NOMO-1 (cell line): Measurements from ENCODE around the gene SEC63.
"Not testable (repeated sequence)": the region's sequence is repeated elsewhere in the genome, so short reads cannot be mapped to it uniquely, and the experiment has no call there.

ENCODE experiments used
- DNase-seq, 2 experiments: peaks; one replicate each; lab custom pipeline; 2025; ENCODE audit not compliant: unreplicated experiment in 2 of 2; lab: John Stamatoyannopoulos, UW

The SEC63 gene

DNA sequence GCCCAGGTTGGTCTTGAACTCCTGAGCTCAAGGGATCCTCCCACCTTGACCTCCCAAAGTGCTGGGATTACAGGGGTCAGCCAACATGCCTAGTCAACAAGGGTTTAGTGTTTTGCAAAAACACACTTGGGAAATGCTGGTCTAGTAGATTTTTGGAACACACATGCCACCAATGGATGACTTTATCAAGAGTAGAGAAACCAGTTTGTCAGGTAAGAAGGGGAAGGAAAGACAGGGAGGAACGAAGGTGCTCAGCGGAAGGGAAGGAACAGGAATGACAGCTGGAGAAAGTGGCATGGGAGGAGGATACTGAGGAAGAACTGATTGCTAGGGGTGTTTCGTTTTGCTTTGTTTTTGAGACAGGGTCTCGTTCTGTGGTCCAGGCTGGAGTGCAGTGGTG, 15.6 kb upstream of the SEC63 start:
- DNase-seq, result no peak

GRCh38 chr6:107972413-107973096, 14.5 kb upstream of the SEC63 start:
- no peak for DNase-seq

GRCh38 chr6:107971181-107971580, 13.2 kb upstream of the SEC63 start:
- no peak for DNase-seq

DNA sequence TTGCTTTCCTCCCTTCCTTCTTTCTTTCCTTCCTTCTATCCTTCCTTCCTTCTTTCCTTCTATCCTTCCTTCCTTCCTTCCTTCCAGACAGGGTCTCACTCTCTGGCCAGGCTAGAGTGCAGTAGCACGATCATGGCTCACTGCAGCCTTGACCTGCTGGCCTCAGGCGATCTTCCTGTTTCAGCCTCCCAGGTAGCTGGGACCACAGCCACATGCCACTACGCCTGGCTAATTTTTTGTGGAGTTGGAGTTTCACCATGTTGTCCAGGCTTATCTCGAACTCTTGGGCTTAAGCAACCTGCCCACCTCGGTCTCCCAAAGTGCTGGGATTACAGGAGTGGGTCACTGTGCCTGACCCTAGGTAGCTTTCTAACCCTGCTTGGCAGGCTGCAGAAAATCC, 12.2 kb upstream of the SEC63 start:
- DNase-seq, result no peak

DNA sequence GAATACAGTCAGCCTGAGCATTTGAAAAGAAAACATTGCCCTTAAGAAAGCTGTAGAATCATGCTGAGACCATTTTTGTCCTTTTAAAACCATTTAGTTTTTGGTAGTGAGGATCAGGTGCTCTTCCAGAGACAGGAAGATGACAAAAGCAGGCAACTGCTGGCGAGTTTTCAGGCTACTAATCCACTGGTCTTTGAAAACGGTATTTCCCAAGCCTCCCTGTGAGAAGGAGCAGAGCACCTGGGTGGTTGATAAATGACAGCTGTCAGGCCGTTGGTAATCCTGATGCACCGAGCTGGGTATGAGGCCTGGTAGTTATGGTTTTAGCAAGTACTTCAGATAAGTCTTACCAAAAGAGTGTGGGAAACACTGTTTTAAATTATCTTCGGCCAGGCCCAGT, 10.1 kb upstream of the SEC63 start:
- no peak for DNase-seq

- no peak for DNase-seq
These were observed 7.7 kb upstream of the SEC63 start for GRCh38 chr6:107965746-107966145.

DNA sequence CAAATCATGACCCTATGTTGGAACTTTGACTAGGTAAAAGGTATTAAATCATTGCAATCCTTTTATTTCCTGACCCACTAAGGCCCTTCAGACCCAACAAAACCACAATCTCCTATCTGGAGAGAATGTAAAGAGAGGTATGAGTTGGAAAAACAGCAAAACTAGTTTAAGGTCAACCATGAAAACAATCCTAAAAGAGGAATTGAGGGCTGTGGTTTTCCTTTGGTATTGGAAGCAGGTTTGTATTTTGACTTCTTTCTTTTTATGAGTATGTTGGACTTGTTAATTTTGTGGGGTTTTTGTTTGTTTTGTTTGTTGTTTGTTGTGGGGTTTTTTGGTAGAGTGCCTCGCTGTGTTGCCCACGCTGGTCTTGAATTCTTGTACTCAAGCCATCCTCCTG, 4.7 kb upstream of the SEC63 start:
- DNase-seq, result no peak

- DNase-seq, result no peak
These were observed 1.4 kb upstream of the SEC63 start for GRCh38 chr6:107959392-107959791.

- not testable (repeated sequence) for DNase-seq
These were observed 818 bp upstream of the SEC63 start for GRCh38 chr6:107958689-107959362.

DNA sequence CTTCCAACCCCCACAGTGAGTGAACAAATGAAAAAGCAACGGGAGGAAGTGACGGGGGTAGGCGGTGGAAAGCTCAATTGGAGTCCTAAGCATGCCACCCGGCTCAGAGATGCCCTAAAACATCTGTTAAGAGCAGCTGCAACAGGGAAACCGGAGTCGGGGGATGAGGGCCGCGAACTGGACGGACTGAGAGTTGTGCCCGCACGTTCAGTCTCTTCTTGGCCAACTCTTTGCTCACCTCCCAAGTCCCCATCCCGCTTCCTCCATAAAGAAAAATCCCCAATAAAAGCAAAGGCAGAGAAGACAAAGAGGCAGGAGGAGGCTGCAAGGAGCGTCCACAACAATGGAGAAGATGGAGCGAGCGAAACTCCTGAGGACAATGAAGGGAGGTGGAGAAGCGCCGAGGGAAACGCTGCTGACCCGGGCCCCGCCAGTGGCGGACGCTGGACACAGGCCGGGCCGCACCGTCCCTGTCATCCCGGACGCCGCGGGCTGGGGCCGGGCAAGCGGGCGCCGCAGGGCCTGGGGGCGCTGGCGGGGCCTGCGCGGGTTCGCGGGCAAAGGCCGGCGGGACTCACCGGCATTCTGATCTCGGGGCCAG, 600 bp downstream of the SEC63 start:
- peak in 1 of 2 experiments; percentile 71 for DNase-seq

DNA sequence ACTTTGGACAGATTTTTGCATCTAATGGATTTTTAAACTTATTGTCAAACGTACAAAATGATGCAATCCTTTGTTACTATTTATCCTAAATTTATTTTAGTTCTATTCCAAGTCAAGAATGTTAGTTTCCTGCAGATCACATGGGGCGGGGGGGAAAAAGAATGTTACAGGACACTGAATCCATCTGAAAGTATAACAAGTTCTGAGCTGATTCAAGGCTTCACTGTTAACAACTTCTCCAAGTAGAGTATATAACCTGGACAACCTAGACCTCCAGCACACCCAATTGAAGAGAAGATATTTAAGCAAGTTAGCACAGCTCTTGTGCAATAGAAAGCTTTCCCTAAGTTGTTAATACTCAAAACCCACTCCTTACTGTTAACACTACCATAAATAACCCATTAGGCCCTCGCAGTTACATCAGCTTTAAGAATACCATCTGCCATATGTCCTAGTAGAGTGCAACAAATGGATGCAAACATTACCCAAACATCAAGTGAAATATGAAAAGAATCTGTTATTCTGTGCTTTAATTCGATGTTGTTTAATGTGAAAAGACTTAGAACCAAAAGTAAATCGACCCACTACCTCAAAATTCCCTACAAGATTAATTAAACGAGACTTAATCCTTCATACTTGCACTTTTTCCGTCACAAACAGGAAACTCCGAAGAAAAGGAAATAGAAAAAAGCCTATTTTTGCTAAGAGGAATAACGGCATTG, 1.3 kb downstream of the SEC63 start:
- DNase-seq, result peak; percentile 59 to 84

DNA sequence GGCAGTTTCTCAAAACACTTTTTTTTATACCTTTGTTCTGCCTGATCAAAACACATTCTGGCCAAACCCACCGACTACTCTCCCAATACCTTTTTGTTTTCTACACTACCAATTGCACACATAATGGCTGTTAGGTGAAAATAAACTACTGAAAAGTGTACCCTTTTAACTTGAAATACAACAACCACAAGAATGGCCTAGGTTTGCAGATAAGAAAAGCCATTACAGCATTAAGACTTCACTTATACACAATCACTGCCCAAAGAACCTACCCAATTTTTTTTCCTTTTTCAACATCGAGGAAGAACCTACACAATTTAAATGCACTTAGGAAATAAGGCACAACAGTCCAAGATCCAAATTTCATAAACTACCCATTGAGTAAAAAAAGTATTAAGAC, 1.8 kb downstream of the SEC63 start:
- DNase-seq, result no peak

DNA sequence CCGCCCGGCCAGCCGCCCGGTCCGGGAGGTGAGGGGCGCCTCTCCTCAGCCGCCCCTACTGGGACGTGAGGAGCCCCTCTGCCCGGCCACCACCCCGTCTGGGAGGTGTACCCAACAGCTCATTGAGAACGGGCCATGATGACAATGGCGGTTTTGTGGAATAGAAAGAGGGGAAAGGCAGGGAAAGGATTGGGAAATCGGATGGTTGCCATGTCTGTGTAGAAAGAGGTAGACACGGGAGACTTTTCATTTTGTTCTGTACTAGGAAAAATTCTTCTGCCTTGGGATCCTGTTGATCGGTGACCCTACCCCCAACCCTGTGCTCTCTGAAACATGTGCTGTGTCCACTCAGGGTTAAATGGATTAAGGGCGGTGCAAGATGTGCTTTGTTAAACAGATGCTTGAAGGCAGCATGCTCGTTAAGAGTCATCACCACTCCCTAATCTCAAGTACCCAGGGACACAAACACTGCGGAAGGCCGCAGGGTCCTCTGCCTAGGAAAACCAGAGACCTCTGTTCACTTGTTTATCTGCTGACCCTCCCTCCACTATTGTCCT, 4.1 kb downstream of the SEC63 start:
- not testable (repeated sequence) for DNase-seq

DNA sequence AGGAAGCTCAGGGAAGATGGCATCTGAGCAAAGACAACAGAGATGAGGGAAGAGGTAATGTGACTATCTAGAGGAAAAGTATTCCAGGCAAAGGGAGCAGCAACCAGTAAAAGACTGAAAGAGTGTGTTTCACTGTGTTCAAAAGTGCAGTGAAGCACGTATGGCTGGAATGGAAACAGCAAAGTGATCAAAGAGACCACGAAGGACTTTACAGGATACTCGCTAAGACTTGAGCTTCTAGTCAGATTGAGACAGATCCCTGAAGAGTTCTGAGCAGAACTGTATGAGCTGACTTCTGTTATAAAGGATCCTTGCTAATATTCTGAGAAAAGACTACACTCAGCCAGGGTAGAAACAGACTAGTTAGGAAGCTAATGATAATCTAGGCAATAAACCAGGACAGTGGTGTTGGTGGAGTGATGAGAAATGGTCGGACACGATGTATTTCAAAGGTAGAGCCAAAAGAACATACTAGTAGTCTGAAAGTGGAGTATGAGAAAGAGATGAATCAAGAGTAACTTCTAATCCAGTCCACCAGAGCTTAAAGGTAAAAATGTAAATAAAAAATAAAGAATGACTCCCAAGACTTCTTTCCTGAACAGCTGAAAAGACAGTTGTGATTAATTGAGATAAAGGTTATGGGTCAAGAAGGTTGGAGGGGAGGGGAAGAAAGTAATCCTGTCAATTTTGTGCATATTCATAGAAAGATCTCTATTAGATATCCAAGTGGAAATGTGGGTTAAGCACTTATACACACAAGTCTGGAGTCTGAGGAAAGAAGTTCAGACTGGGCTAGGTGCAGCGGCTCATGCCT, 14.2 kb downstream of the SEC63 start:
- DNase-seq, result no peak

GRCh38 chr6:107942142-107942541, 15.9 kb downstream of the SEC63 start:
- DNase-seq, result no peak

DNA sequence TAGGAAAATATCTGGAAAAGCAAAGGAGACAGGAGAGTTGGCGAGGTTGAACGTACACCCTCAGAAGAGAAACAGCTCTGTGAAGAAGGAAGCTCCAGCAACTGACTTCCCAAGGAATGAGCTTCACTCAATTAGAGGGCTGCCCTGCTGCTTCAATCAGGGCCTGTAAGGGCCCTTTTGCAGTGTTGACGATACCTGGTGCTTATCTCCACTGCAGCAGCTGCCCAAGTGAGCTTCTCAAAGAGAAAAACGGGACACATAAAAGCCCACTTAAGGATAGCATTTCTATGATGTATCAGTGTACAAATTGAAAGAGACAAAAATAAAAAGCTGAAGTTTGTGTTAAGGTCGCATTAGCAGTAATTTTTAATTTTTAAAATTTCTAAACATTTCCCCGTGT, 16.4 kb downstream of the SEC63 start:
- DNase-seq, result no peak

DNA sequence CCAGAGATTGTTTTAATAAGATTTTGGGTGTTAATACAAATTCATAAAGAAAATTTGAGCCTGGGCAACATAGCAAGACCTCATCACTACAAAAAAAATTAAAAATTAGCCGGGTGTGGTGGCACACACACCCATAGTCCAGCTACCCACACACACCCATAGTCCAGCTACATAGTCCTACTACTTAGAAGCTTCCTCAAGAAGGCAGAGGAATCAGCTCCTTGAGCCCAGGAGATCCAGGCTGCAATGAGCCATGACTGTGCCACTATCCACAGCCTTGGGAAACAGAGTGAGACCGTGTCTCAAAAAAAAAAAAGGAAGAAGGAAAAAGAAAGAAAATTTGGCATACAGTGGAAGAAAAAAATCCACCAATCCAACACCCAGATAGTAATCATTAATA, 16.8 kb downstream of the SEC63 start:
- DNase-seq, result no peak

DNA sequence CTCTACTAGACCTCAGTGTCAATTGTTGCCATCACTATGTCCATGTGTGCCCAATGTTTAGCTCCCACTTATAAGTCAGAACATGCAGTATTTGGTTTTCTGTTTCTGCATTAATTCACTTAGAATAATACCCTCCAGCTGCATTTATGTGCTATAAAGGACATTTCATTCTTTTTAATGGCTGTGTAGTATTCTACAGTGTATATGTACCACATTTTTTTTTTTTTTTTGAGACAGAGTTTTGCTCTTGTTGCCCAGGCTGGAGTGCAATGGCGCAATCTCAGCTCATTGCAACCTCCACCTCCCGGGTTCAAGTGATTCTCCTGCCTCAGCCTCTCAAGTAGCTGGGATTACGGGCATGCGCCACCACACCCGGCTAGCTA, 21.1 kb downstream of the SEC63 start:
- DNase-seq, result not testable (repeated sequence)

GRCh38 chr6:107936162-107936909, 21.7 kb downstream of the SEC63 start:
- DNase-seq, result no peak

DNA sequence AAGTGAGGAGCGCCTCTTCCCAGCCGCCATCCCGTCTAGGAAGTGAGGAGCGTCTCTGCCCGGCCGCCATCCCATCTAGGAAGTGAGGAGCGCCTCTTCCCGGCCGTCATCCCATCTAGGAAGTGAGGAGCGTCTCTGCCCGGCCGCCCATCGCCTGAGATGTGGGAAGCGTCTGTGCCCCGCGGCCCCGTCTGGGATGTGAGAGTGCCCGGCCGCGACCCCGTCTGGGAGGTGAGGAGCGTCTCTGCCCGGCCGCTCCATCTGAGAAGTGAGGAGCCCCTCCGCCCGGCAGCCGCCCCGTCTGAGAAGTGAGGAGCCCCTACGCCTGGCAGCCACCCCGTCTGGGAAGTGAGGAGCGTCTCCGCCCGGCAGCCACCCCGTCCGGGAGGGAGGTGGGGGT, 23.8 kb downstream of the SEC63 start:
- DNase-seq, result not testable (repeated sequence)
